Stimulated activated CD8-positive, alpha-beta memory T cell treated with anti-CD3 and anti-CD28 coated beads, Interleukin-12 subunit alpha, Interleukin-12 subunit beta, amount 100 ng/mL, for 24 hours (primary cell): ENCODE results near the gene FGGY.

Experiments
- DNase-seq: peaks from one replicate; pipeline ENCODE4 v3.0.0-alpha.2; 2020; ENCODE audit errors: extremely low read depth

FGGY gene

DNA sequence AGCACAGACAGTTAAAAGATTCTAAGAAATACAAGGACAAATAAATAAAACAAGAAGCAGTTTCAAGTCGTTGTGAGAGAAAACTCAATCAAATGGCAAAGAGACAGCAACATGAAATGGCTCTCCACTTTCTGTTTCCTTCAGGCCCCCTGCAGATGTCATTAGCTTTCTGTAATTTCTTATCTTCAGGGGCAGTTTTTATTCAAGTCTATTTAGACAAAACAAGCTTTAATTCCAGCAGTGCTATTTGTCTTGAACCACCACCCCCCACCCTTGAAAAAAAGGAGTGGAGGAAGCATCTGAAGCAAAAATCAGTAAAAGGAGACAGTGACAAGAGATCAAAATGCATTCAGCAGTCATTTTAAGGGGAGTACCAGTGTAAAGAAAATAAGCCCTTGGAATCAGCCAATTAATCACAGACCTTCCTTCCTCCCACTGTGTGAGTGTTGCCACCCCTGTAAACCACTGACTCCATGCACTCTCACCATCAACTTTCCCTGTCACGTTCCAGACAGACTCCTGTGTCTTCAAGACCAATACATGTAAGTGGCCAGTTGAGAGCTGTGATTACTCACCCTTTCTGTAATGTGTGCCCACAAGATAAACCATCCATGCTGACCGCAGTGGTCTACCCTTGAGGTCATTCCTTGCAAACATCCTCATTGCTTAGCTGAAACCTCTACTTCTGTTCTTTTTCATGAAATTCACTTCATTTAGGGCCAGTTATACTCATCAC is 381.8 kb downstream of the FGGY start:
- no peak for DNase-seq

DNA sequence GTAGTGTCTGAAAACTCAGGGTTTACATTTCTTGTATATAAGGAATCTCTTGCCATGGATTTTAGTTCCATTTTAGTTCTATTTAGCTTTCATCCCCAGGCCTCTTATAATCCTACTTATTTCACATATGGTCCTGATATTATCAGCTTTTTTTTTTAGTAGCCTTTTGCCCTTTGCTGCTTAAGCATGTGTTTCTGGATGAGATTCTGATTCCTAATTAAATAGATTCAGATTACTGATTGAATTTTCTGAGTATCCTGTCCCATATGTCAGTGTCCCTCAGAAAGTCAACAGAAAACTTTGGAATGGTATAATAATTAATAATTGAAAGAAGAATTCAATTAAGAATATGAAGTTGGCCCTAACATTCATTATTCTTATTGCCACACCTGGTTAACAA is 383.1 kb downstream of the FGGY start:
- DNase-seq = no peak

DNA sequence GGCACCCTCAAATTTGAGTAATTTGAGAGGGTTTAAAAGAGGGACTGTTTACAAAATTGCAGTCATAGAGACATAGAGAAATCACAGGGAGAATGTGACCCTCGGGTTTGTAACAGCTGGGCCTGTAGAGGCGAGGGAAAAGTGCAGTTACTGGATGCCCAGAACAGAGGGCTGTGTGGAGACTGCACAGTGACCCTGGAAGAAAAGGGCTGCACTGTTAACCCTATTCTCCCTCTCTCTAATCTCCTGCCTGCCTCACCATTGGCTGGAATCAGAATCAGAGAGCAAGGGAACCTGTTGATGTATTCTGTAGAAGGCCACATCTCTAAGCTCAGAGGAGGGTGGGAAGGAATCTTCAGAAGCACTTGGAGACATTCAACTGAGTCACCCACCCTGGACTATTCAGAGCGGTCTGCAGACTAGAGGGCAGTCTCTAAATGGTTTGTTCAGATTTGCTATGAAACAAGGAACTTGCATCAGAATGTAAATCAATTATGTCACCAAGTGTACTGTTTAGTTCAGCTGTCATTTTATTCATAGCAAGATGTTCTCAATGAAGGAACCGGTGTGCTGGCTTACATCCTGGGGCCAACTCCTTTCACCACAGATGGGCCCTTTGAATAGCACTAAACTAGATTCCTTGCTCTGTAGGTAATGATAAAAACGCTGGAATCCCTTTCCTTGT is 385.6 kb downstream of the FGGY start:
- DNase-seq = no peak

GRCh38 chr1:59683197-59683596 is 386.3 kb downstream of the FGGY start:
- no peak for DNase-seq

- DNase-seq = no peak
These were observed 387.8 kb downstream of the FGGY start for GRCh38 chr1:59684698-59685097.

- no peak for DNase-seq
These were observed 388.2 kb downstream of the FGGY start for GRCh38 chr1:59685101-59685500.

GRCh38 chr1:59685666-59686065 is 388.8 kb downstream of the FGGY start:
- DNase-seq = no peak

DNA sequence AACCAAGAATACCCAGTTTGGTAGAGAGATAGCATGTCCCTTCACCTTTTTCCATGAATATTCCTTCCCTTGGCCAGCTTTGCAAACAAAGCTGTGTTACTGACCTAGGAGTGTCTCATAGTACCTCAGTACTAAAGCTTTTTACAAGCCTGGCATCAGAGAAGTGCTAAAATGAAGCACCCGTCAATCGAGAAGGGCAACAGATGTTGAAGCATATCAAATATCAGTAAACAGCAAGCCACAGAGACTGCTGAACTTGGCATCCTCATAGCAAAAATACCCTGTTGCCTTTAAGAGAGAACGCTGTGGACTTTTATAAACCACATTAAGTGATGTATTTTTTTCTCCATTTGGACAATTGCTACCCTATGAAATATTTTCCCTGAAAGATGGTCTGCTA is 389.3 kb downstream of the FGGY start:
- no peak for DNase-seq

DNA sequence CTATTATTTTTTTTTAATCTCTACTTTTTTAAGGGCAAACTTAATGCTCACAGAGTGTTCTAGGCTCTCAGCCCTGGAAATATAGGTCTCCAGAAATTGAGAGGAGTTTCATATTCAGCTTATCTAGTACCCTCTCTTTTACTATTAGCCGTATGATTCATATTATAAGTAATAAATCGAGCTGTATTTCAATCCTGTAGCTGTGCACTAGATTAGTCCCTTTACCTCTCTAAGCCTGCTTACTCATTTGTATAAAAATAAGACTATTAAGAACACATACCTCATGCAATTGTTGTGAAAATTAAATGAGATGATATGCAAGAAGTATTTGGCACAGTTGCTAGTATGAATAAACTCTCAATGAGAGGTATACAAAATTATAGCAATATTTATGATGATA is 389.7 kb downstream of the FGGY start:
- no peak for DNase-seq

DNA sequence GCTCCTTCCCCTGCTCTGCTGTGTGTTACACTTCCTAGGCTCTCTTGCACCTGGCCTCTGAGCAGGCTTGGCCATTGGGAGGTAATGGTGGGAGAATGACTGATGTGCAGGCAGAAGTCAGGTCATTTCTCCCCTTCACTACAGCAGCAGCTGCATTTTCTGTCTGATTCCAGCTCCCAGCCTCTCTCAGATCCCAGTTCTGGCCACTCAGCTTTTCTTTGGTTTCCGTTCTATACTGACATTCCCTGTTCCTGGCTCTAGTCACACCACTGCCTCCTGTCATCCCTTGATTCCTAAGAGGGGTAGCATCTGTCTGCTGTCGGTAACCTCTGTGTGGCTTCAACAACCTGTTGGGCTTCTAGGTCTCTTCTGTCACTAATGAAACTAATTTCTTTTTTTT is 390.2 kb downstream of the FGGY start:
- DNase-seq = no peak

DNA sequence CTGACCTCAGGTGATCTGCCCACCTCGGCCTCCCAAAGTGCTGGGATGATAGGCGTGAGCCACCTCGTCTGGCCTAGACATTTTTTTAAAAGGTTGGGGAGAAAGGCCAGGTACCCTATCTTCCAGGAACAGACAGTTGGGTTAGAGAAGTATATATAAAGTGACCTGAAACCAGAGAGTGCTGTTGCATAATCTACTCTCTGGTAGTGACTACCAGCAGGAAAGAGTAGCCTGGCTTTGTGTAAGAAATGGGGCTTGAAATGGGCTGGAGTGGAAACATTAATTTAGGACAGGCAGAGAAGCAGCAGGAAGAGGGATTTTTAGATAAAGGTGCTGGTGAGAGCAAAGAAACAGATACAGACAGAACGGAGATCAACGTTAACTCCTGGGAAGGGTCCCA is 392.1 kb downstream of the FGGY start:
- no peak for DNase-seq

DNA sequence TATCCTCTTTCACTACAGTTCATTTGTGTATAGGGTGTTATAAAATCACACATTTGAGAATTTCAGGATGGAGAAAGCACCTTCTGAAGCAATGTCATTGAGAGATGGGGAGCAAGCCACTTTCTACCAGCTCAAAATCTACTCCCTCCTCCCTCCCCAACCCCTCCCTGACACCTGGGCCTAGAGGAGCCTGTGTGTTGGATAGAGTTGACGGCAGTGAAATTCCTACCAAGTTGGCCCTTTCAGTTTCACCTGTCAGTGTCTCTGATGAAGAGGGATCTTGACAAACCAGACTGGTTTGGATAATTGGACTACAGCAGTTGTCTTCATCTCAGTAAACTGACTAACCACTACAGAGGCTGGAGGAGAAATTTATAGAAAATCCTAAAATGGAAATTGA is 392.8 kb downstream of the FGGY start:
- no peak for DNase-seq

GRCh38 chr1:59690171-59690930 is 393.5 kb downstream of the FGGY start:
- no peak for DNase-seq

GRCh38 chr1:59691261-59691660 is 394.4 kb downstream of the FGGY start:
- DNase-seq = no peak

DNA sequence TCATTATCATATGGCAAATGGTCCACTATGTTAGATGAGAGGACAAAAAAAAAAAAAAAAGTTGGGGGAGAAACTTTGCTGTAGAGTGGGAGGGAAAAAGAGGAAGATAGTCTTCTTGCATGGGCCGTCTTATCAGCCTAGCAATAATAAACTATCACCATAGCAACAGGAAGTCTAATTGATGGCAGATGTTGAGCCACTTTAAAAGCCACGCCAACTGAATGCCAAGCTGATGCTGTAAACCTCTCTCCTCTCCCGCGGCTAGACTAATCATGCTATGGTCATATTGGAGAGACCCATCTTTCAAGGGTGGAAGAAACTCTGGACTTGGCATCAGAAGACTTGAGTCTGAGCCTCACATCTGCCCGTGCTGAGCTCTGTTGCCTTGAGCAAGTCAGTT is 395.7 kb downstream of the FGGY start:
- DNase-seq = no peak

- DNase-seq = no peak
These were observed 396.5 kb downstream of the FGGY start for GRCh38 chr1:59693406-59693805.

DNA sequence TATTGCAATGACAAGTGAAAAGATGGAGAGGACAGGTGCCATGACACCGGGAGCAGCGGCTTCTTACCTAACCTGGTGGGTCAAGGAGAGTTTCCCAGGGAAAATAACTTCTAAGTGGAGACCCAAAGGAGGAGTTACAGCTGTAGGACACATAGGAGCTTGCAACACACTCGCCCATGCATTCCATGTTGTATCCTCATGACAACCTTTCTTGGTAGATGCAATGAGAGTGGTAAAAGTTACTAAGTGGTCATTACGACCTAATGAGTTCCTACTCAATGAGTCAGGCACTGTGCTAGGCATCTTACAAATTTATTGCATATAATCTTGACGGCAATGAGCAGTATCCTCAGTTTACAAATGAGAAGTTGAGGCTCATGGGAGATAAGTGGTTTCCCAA is 398.4 kb downstream of the FGGY start:
- DNase-seq = no peak

- DNase-seq = no peak
These were observed 399.7 kb downstream of the FGGY start for GRCh38 chr1:59696421-59697115.

DNA sequence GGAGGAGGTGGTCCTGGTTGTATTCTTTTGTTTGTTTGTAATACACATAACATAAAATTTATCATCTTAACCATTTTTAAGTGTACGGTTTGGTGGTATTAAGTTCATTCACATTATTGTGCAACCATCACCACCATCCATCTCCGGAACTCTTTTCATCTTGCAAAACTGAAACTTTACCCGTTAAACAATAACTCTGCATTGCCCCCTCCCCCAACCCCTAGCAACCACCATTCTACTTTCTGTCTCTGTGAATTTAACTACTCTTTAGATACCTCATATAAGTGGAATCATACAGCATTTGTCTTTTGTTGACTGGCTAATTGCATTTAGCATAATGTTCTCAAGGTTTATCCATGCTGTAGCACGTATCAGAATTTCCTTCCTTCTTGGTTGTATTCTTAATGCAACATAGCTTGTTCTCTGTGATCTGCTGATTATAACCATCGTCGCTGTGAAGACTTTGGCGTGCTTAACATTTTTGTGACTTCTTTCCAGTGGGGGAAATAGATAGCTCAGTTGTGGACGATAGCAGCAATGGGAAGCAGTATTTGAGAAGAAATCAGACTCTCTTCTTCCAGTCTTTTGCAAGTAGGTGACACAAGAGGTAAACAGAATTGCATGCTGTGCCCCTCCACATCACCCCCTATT is 400.4 kb downstream of the FGGY start:
- no peak for DNase-seq

- no peak for DNase-seq
These were observed 401.5 kb downstream of the FGGY start for GRCh38 chr1:59698386-59698785.

DNA sequence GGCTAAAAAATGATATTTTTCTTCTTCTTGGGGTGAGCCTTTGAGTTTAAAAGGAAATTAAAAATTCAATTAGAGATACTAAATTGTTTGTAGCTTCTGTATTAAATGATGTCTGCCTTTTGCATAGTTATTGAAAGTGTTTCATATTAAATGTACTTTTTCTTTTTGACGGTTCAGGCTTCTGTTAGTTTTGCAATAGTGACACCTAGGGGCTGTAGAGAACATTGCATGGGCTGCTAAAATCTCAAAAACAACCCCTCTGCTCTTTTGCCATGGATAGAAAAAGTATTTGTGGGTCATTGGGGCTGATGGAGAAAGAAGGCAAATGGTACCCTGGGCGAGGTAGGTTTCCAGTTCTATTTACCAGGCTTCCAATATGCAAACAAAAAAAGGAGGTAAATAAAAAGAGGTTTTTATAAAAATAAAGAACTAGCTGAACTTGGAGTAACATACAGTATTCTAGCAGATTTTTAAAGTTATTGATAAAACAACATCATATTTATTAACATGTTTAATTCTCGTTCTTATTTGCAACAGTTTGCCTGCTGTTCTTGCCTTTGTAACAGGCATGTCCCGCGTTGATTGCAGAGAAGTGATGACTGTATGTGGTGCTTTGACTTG is 402.4 kb downstream of the FGGY start:
- no peak for DNase-seq
